Measurements from ENCODE around the gene INPP5D. TPM values are rescaled to one million over a fixed set of nuclear protein-coding genes. Genes with fewer than 3 reads are reported as not detected.

INPP5D gene
- total and polyA plus RNA-seq, 2 donors (not counting 3 experiments of a cell fraction or from before 2014, with no cell fraction given): 13.9 to 46.6 TPM

DNA sequence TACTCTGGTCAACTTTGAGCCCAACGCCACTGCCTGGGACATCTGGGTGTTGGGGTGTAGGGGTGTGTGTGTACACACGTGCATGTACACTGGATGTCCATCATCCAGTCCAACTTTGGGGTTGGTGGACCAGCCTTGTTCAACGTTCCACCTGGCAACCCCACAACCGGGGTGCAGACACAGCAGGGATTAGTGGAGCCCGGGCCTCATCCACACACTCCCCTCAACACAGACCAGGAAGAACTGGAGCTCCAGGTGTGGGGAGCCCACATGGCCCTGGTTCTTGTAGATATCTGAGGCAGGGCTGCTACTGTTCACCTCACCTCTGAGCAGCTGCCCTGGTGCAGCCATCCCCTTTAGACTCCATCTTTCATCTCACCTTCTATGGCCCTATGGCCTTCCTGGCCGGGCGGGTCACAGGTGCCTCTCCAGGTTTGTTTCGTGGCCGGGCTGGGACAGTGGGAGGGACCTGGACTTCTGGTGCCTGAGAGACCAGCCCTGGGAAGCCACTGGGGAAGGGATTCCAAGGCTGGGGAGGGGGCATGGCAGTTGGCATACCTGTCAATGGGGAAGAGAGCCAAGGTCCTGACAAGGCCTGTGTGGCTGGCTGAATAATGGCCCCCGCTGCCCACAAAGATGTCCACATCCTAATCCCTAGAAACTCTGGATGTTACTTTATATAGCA, 20.2 kb upstream of the INPP5D start:
- intact Hi-C loops (cut with micrococcal nuclease) (no loop called here), dilution Hi-C loops (cut with MboI; ENCODE audit: extremely low pct_ligation_motif_present, low sequenced_read_pairs) (no loop called here)
- H2AFZ ChIP-seq (ENCODE audit: low read depth, low read length): no peak overlapping the region
- no peak overlapping the region for H3K4me3 ChIP-seq (replicated peaks in 1 of 3; ENCODE audit: insufficient read depth in 1 of 3, low read depth in 1 of 3, low read length in 3 of 3)
- H4K20me1 ChIP-seq (replicated peaks; ENCODE audit: control insufficient read depth, extremely low read depth, insufficient read depth, low read length): no peaks in the 10 kb centered on the region
- H3K9ac ChIP-seq (replicated peaks; ENCODE audit: extremely low read depth, insufficient read depth, low read length): no peak overlapping the region
- no peak overlapping the region for H3K4me2 ChIP-seq (ENCODE audit: insufficient read depth, low read length)
- FAIRE-seq: no peak
- H3K9me3 ChIP-seq (replicated peaks; ENCODE audit: control insufficient read depth, insufficient read depth, low read length): no peaks in the 10 kb centered on the region
- no peaks in the 10 kb centered on the region for H3K36me3 ChIP-seq (ENCODE audit: control insufficient read depth in 2 of 2, extremely low read depth in 1 of 2, insufficient read depth in 2 of 2, low read length in 2 of 2)
- H3K9me1 ChIP-seq (replicated peaks; ENCODE audit: control insufficient read depth, extremely low read depth, insufficient read depth, low read length): no peaks in the 10 kb centered on the region
- no peaks in the 10 kb centered on the region for H3K4me1 ChIP-seq (ENCODE audit: control insufficient read depth, extremely low read depth, insufficient read depth, low read length)
- no peaks in the 10 kb centered on the region for H3K79me2 ChIP-seq (ENCODE audit: control insufficient read depth, insufficient read depth, low read length)
- BruUV-seq (replicated peaks): no TSS peak
- H3K27me3 ChIP-seq (ENCODE audit: control insufficient read depth in 2 of 2, insufficient read depth in 2 of 2, low read length in 2 of 2): no peaks in the 10 kb centered on the region
- no peak for TF ChIP-seq JUN (IDR thresholded peaks at IDR 0.05; ENCODE audit: borderline replicate concordance, insufficient read depth, insufficient read length, low read depth)
- H3K27ac ChIP-seq (ENCODE audit: insufficient read depth, low read depth, low read length): no peak overlapping the region
- ChIA-PET CTCF (no interaction called here), POLR2A (no interaction called here)
- DNase-seq (ENCODE audit: low read depth, low spot score): no peak

- no peaks in the 10 kb centered on the region for H3K27me3 ChIP-seq (ENCODE audit: control insufficient read depth in 2 of 2, insufficient read depth in 2 of 2, low read length in 2 of 2)
- H3K9me1 ChIP-seq (replicated peaks; ENCODE audit: control insufficient read depth, extremely low read depth, insufficient read depth, low read length): no peaks in the 10 kb centered on the region
- H4K20me1 ChIP-seq (replicated peaks; ENCODE audit: control insufficient read depth, extremely low read depth, insufficient read depth, low read length): no peaks in the 10 kb centered on the region
- DNase-seq (ENCODE audit: low read depth, low spot score) (no peak), FAIRE-seq (no peak)
- H3K4me1 ChIP-seq (ENCODE audit: control insufficient read depth, extremely low read depth, insufficient read depth, low read length): no peaks in the 10 kb centered on the region
- no peak overlapping the region for H3K4me2 ChIP-seq (ENCODE audit: insufficient read depth, low read length)
- ChIA-PET POLR2A (no interaction called here), CTCF (no interaction called here)
- H3K9me3 ChIP-seq (replicated peaks; ENCODE audit: control insufficient read depth, insufficient read depth, low read length): no peaks in the 10 kb centered on the region
- no TSS peak for BruUV-seq (replicated peaks)
- no peak overlapping the region for H3K27ac ChIP-seq (ENCODE audit: insufficient read depth, low read depth, low read length)
- H3K79me2 ChIP-seq (ENCODE audit: control insufficient read depth, insufficient read depth, low read length): no peaks in the 10 kb centered on the region
- no peaks in the 10 kb centered on the region for H3K36me3 ChIP-seq (ENCODE audit: control insufficient read depth in 2 of 2, extremely low read depth in 1 of 2, insufficient read depth in 2 of 2, low read length in 2 of 2)
- H3K9ac ChIP-seq (replicated peaks; ENCODE audit: extremely low read depth, insufficient read depth, low read length): no peak overlapping the region
- H2AFZ ChIP-seq (ENCODE audit: low read depth, low read length): no peak overlapping the region
- no peak for TF ChIP-seq FOS (IDR thresholded peaks at IDR 0.05; ENCODE audit: borderline replicate concordance, insufficient read depth, low read length)
- no peak for TF ChIP-seq MYC (IDR thresholded peaks at IDR 0.05; ENCODE audit: low read depth, low read length)
- TF ChIP-seq EZH2 (IDR thresholded peaks at IDR 0.05; ENCODE audit: borderline replicate concordance, low read depth, low read length, severe bottlenecking): no peak
- TF ChIP-seq MAX (IDR thresholded peaks at IDR 0.05; ENCODE audit: insufficient read depth, insufficient read length): no peak
- TF ChIP-seq POLR2AphosphoS5 (IDR thresholded peaks at IDR 0.05; ENCODE audit: insufficient read depth, low read depth, low read length): no peak
- no peak for TF ChIP-seq JUN (IDR thresholded peaks at IDR 0.05; ENCODE audit: borderline replicate concordance, insufficient read depth, insufficient read length, low read depth)
- TF ChIP-seq POLR2A (IDR thresholded peaks at IDR 0.05; ENCODE audit: low read depth, low read length): no peak
- no peak for TF ChIP-seq GATA2 (IDR thresholded peaks at IDR 0.05; ENCODE audit: insufficient read depth, insufficient read length, low read depth, low read length)
- no peak for TF ChIP-seq CTCF (IDR thresholded peaks at IDR 0.05; ENCODE audit: extremely low read depth in 1 of 2, insufficient read depth in 1 of 2, low read depth in 1 of 2, low read length in 2 of 2)
- intact Hi-C loops (cut with micrococcal nuclease) (no loop called here), dilution Hi-C loops (cut with MboI; ENCODE audit: extremely low pct_ligation_motif_present, low sequenced_read_pairs) (no loop called here)
- H3K4me3 ChIP-seq (replicated peaks in 1 of 3; ENCODE audit: insufficient read depth in 1 of 3, low read depth in 1 of 3, low read length in 3 of 3): no peak overlapping the region
Measured at GRCh38 chr2:233040571-233040970, 19.6 kb upstream of the INPP5D start.

All from endothelial cell of umbilical vein (primary cell).